ENCODE results near the gene RNF8. TPM values are rescaled to one million over a fixed set of nuclear protein-coding genes. Genes with fewer than 3 reads are reported as not detected.

RNF8 gene
- total and polyA plus RNA-seq, 10 of the 15 experiments (the other 5 are each of a cell fraction or from before 2014, with no cell fraction given): 7.8 to 30.2 (median 23.3) TPM

GRCh38 chr6:37432916-37433656, 79.3 kb downstream of the RNF8 start, which contains the start of gene CMTR1 (continued):
- TF ChIP-seq TAF1 (IDR thresholded peaks at IDR 0.05; ENCODE audit: borderline replicate concordance, low read depth, low read length) (peak; percentile 74), FOXK2 (IDR thresholded peaks at IDR 0.05) (0 out of 2 replicates have a peak, but pooled peaks have one; percentile 17), BACH1 (IDR thresholded peaks at IDR 0.05; ENCODE audit: borderline replicate concordance) (peak; percentile 74), CEBPB (IDR thresholded peaks at IDR 0.05; ENCODE audit: borderline replicate concordance in 1 of 2, low read depth in 2 of 2, low read length in 2 of 2) (no peak), CREM (IDR thresholded peaks at IDR 0.05; ENCODE audit: low read depth) (peak; percentile 100), POLR2AphosphoS2 (IDR thresholded peaks at IDR 0.05; ENCODE audit: low read depth, low read length) (peak; percentile 83), IRF4 (IDR thresholded peaks at IDR 0.05; ENCODE audit: low read depth, low read length) (peak; percentile 61; the same call in 1 of the 2 replicates), TCF12 (IDR thresholded peaks at IDR 0.05; ENCODE audit: low read depth, low read length) (peak; percentile 54; the same call in 1 of the 2 replicates), MYB (IDR thresholded peaks at IDR 0.05; ENCODE audit: borderline replicate concordance, low read depth, low read length) (peak; percentile 78; the same call in 1 of the 2 replicates), PKNOX1 (IDR thresholded peaks at IDR 0.05) (no peak; the same call in 1 of the 2 replicates)

Data from GM12878 (cell line).